SK-N-SH (cell line): Measurements from ENCODE around the gene DBR1. TPM values are rescaled to one million over a fixed set of nuclear protein-coding genes. Genes with fewer than 3 reads are reported as not detected.

Experiments used
- CTCF ChIA-PET: fragments of 300-600, 350-600 bp; formaldehyde crosslinking; extraction: SDS; loops from one replicate; lab custom pipeline; 2021; lab: Yijun Ruan, JAX
- POLR2A ChIA-PET: fragments of 350-600 bp; sonication (Branson Sonifier 250); formaldehyde crosslinking; extraction: SDS; loops from one replicate; lab custom pipeline; 2020; ENCODE audit warnings: antibody characterized with exemption, inconsistent platforms; lab: Yijun Ruan, JAX
- DNase-seq: peaks from one replicate; pipeline ENCODE4 v3.0.0; 2012
- H2AFZ ChIP-seq: fragments of 200-600 bp; sonication (generic); 2 replicates; pipeline ENCODE4 v1.8.1; 2016; ENCODE audit warnings: antibody characterized with exemption, mild to moderate bottlenecking, low read depth
- H3F3A ChIP-seq: fragments of 200-600 bp; sonication (generic); replicated peaks from 2 replicates; pipeline ENCODE3; 2016; ENCODE audit warnings: antibody characterized with exemption, mild to moderate bottlenecking; ENCODE audit not compliant: insufficient read depth
- H3K27ac ChIP-seq, 2 experiments: fragments of 200-500 bp in 1 of 2; fragments of 200-600 bp in 1 of 2; sonication (Bioruptor generic) in 1 of 2; sonication (generic), shearing (Covaris generic) in 1 of 2; 2 replicates each; pipeline versions ENCODE4 v1.5.1 to v1.6.1; 2014 to 2016; ENCODE audit warnings: low read depth in 2 of 2, inconsistent platforms in 1 of 2, low read length in 1 of 2, mild to moderate bottlenecking in 1 of 2, mixed read lengths in 1 of 2
- H3K27me3 ChIP-seq: fragments of 200-600 bp; sonication (generic), shearing (Covaris generic); 2 replicates; pipeline ENCODE4 v1.6.1; 2016; ENCODE audit warnings: mixed run types; ENCODE audit not compliant: insufficient read depth
- H3K36me3 ChIP-seq, 2 experiments: fragments of 200-500 bp in 1 of 2; fragments of 200-600 bp in 1 of 2; sonication (Bioruptor generic) in 1 of 2; sonication (generic) in 1 of 2; replicated peaks in 1 of 2; 2 replicates each; pipeline versions ENCODE3 to v1.5.1; 2014 to 2016; ENCODE audit warnings: low read length in 1 of 2, mild to moderate bottlenecking in 1 of 2; ENCODE audit not compliant: insufficient read depth in 2 of 2, control insufficient read depth in 1 of 2
- H3K4me1 ChIP-seq, 2 experiments: fragments of 200-500 bp in 1 of 2; fragments of 200-600 bp in 1 of 2; sonication (Bioruptor generic) in 1 of 2; sonication (generic), shearing (Covaris generic) in 1 of 2; 2 replicates each; pipeline versions ENCODE4 v1.5.1 to v1.6.1; 2014 to 2016; ENCODE audit warnings: low read depth in 1 of 2, low read length in 1 of 2, mixed run types in 1 of 2; ENCODE audit not compliant: insufficient read depth in 2 of 2, control insufficient read depth in 1 of 2
- H3K4me2 ChIP-seq: fragments of 200-600 bp; sonication (generic), shearing (Covaris generic); 2 replicates; pipeline ENCODE4 v1.6.1; 2017; ENCODE audit warnings: mixed run types
- H3K4me3 ChIP-seq, 2 experiments: fragments of 200-500 bp in 1 of 2; fragments of 200-600 bp in 1 of 2; sonication (Bioruptor generic) in 1 of 2; sonication (generic), shearing (Covaris generic) in 1 of 2; 2 replicates each; pipeline versions ENCODE4 v1.5.1 to v1.8.1; 2014 to 2016; ENCODE audit warnings: low read depth in 2 of 2, inconsistent platforms in 1 of 2, low read length in 1 of 2, mild to moderate bottlenecking in 1 of 2, mixed read lengths in 1 of 2, moderate library complexity in 1 of 2
- H3K79me2 ChIP-seq: fragments of 200-600 bp; sonication (generic); 2 replicates; pipeline ENCODE4 v1.8.1; 2017; ENCODE audit warnings: mild to moderate bottlenecking; ENCODE audit not compliant: insufficient read depth
- H3K9ac ChIP-seq: fragments of 200-600 bp; sonication (generic); 2 replicates; pipeline ENCODE4 v1.6.1; 2017; ENCODE audit warnings: mixed run types
- H3K9me2 ChIP-seq: fragments of 200-600 bp; sonication (generic); 2 replicates; pipeline ENCODE4 v1.6.1; 2017; ENCODE audit warnings: mixed run types
- H3K9me3 ChIP-seq: fragments of 200-600 bp; sonication (generic); 2 replicates; pipeline ENCODE4 v1.6.1; 2017; ENCODE audit warnings: mixed run types, mild to moderate bottlenecking, moderate library complexity
- H4K20me1 ChIP-seq: fragments of 200-600 bp; sonication (generic); 2 replicates; pipeline ENCODE4 v1.6.1; 2017; ENCODE audit warnings: mild to moderate bottlenecking, mixed run types; ENCODE audit not compliant: insufficient read depth
- ELF1 ChIP-seq: IDR thresholded peaks from 2 replicates; pipeline ENCODE4 v1.4.0; 2012
- POLR2AphosphoS5 ChIP-seq: IDR thresholded peaks from 2 replicates; pipeline ENCODE4 v1.6.1; 2012; ENCODE audit warnings: low read depth, low read length
- WGBS: methylation state at CpG from one replicate; pipeline ENCODE4 v1.1.6; 2017; ENCODE audit warnings: low lambda C conversion rate; 5-methylcytosine and 5-hydroxymethylcytosine counted together
- polyA plus RNA-seq, 3 experiments: library from polyadenylated mRNA; depleted of rRNA; stranded (reverse); fragments of >200 nt; gene quantifications; 2 replicates each; pipeline ENCODE4 v1.2.3, GENCODE V29; 2012
- TF ChIP-seq, protein P1 (sequence below): fragments of 150-350 bp; IDR thresholded peaks from 2 replicates; pipeline ENCODE4 v1.6.1; 2016; ENCODE audit warnings: mild to moderate bottlenecking, low read depth, low read length
- TF ChIP-seq, protein P2 (sequence below): IDR thresholded peaks from 2 replicates; pipeline ENCODE4 v1.6.1; 2012; ENCODE audit warnings: mild to moderate bottlenecking, low read depth, low read length, moderate library complexity

The DBR1 gene
- polyA plus RNA-seq, 1 of the 3 experiments (the other 2 are of a cell fraction): 9.2 TPM

DNA sequence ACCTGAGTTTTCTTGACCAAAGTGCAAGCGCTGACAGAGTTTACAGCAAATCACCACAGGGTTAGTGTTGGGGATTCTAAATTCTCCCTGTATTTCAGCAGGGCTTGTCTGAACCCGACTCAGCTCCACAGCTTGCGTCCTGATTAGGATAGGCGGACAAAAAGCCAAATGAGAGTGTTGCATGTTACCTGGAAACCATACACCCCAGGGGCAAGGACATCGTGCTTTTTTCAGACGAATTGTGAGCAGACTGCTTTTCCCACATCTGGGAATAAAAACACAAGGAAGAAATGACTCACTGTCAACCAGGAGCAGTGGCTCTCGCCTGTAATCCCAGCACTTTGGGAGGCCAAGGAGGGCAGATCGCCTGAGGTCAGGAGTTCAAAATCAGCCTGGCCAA lies 62.4 kb downstream of the DBR1 start:
- Histone ChIP-seq H3K4me1 (peaks cover 13% of the 10 kb centered on the region in 2 experiments; a peak in 3 of 4 replicates), H4K20me1 (no peaks in the 10 kb centered on the region), H3K4me2 (no peak overlapping the region), H3K27me3 (no peaks in the 10 kb centered on the region), H3K4me3 (no peak overlapping the region)
- CTCF ChIA-PET: interaction anchor here (1.3 kb wide), 1 partner anchor 11 kb away, joined by 3 read pairs; no protein-coding TSS in a partner anchor
- TF ChIP-seq, protein P1, sequence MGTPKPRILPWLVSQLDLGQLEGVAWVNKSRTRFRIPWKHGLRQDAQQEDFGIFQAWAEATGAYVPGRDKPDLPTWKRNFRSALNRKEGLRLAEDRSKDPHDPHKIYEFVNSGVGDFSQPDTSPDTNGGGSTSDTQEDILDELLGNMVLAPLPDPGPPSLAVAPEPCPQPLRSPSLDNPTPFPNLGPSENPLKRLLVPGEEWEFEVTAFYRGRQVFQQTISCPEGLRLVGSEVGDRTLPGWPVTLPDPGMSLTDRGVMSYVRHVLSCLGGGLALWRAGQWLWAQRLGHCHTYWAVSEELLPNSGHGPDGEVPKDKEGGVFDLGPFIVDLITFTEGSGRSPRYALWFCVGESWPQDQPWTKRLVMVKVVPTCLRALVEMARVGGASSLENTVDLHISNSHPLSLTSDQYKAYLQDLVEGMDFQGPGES: no peak
- TF ChIP-seq, protein P2, sequence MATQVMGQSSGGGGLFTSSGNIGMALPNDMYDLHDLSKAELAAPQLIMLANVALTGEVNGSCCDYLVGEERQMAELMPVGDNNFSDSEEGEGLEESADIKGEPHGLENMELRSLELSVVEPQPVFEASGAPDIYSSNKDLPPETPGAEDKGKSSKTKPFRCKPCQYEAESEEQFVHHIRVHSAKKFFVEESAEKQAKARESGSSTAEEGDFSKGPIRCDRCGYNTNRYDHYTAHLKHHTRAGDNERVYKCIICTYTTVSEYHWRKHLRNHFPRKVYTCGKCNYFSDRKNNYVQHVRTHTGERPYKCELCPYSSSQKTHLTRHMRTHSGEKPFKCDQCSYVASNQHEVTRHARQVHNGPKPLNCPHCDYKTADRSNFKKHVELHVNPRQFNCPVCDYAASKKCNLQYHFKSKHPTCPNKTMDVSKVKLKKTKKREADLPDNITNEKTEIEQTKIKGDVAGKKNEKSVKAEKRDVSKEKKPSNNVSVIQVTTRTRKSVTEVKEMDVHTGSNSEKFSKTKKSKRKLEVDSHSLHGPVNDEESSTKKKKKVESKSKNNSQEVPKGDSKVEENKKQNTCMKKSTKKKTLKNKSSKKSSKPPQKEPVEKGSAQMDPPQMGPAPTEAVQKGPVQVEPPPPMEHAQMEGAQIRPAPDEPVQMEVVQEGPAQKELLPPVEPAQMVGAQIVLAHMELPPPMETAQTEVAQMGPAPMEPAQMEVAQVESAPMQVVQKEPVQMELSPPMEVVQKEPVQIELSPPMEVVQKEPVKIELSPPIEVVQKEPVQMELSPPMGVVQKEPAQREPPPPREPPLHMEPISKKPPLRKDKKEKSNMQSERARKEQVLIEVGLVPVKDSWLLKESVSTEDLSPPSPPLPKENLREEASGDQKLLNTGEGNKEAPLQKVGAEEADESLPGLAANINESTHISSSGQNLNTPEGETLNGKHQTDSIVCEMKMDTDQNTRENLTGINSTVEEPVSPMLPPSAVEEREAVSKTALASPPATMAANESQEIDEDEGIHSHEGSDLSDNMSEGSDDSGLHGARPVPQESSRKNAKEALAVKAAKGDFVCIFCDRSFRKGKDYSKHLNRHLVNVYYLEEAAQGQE: no peak
- TF ChIP-seq ELF1: no peak
- TF ChIP-seq POLR2AphosphoS5: no peak
- TF ChIP-seq, all 33 proteins: peak for 0
- Histone ChIP-seq H3K9ac (no peak overlapping the region), H2AFZ (no peak overlapping the region), H3K9me3 (no peaks in the 10 kb centered on the region), H3K79me2 (peaks cover 75% of the 10 kb centered on the region), H3F3A (peaks cover 10% of the 10 kb centered on the region), H3K27ac (no peak overlapping the region), H3K9me2 (no peaks in the 10 kb centered on the region), H3K36me3 (peaks cover 10 to 22% of the 10 kb centered on the region in 2 experiments)
- POLR2A ChIA-PET: no interaction called here
- no peak for DNase-seq
- WGBS: 87% methylated on average over 8 of the region's 8 CpGs

Other genes with a start within 250 kb of the DBR1 start
- gene CLDN18, start 164.8 kb downstream of the DBR1 start, polyA plus RNA-seq (2012; rRNA removed): not detected in 2 replicates
- 6.4 and 8.0 TPM in 2 replicates for gene DZIP1L, start 59.3 kb downstream of the DBR1 start, polyA plus RNA-seq (2012; rRNA removed)
- not detected in 2 replicates for gene A4GNT, start 42.5 kb downstream of the DBR1 start, polyA plus RNA-seq (2012; rRNA removed)
- 35.5 and 39.2 TPM in 2 replicates for gene ARMC8, start 12.4 kb upstream of the DBR1 start, polyA plus RNA-seq (2012; rRNA removed)
- gene NME9, start 154.9 kb upstream of the DBR1 start, polyA plus RNA-seq (2012; rRNA removed): 0.43 and 0.65 TPM in 2 replicates
- 25.0 and 28.1 TPM in 2 replicates for gene MRAS, start 173.7 kb upstream of the DBR1 start, polyA plus RNA-seq (2012; rRNA removed)